HCT116 (cell line): ENCODE results near the gene TSC1. TPM values are rescaled to one million over a fixed set of nuclear protein-coding genes. Genes with fewer than 3 reads are reported as not detected.

ENCODE experiments used
- ATAC-seq: fragments of 200-7000 bp; cut with Tn5 transposase; 2 replicates; pipeline ENCODE4 v1.9.1; 2020; ENCODE audit warnings: mild to moderate bottlenecking, moderate library complexity
- BruUV-seq: library from RNA; stranded (reverse); fragments of 400-500 nt; replicated peaks from 2 replicates; lab custom pipeline; 2021; lab: Mats Ljungman, UMichigan
- CTCF ChIA-PET: fragments of 300-600 bp; sonication (Branson Sonifier 250); formaldehyde crosslinking; loops from one replicate; lab custom pipeline; 2021; ENCODE audit warnings: antibody characterized with exemption; lab: Charles Lee
- POLR2A ChIA-PET: fragments of 300-600, 350-600 bp; sonication (Branson Sonifier 250); formaldehyde crosslinking; loops from one replicate; lab custom pipeline; 2021; ENCODE audit warnings: antibody characterized with exemption; lab: Charles Lee
- RAD21 ChIA-PET, 2 experiments: fragments of 300-600 bp; sonication (Branson Sonifier 250); formaldehyde crosslinking; loops; one replicate each; lab custom pipeline; 2023; ENCODE audit warnings: low total read pairs in 2 of 2; ENCODE audit not compliant: uncharacterized antibody in 2 of 2, unreplicated experiment in 2 of 2, low non-redundant PET in 1 of 2; lab: Charles Lee
- DNase-seq: peaks from one replicate; pipeline ENCODE4 v3.0.0-alpha.2; 2010; ENCODE audit warnings: low read depth, low spot score
- H2AFZ ChIP-seq: fragments of 200-600 bp; shearing (Covaris generic), sonication (generic); 2 replicates; pipeline ENCODE4 v1.6.1; 2017; ENCODE audit warnings: low read depth, mixed run types, mixed read lengths, antibody characterized with exemption, low read length; ENCODE audit not compliant: poor library complexity, severe bottlenecking
- H3K27ac ChIP-seq: 2 replicates; pipeline ENCODE4 v1.5.1; 2012; ENCODE audit warnings: low read depth, low read length
- H3K27me3 ChIP-seq: fragments of 200-600 bp; sonication (generic); 2 replicates; pipeline ENCODE4 v1.6.1; 2016; ENCODE audit warnings: mixed run types, low read length, mixed read lengths; ENCODE audit not compliant: insufficient read depth
- H3K36me3 ChIP-seq, 2 experiments: fragments of 200-500 bp in 1 of 2; fragments of 200-600 bp in 1 of 2; sonication (Bioruptor generic) in 1 of 2; sonication (generic) in 1 of 2; 2 replicates each; pipeline versions ENCODE4 v1.5.1 to v1.6.1; 2014 to 2016; ENCODE audit warnings: low read length in 2 of 2, inconsistent platforms in 1 of 2, mixed read lengths in 1 of 2, mixed run types in 1 of 2; ENCODE audit not compliant: insufficient read depth in 2 of 2, control insufficient read depth in 1 of 2
- H3K4me1 ChIP-seq, 2 experiments: fragments of 200-600 bp in 1 of 2; sonication (generic) in 1 of 2; 2 replicates each; pipeline versions ENCODE4 v1.5.1 to v1.6.1; 2012 to 2017; ENCODE audit warnings: low read length in 2 of 2, inconsistent platforms in 1 of 2, mild to moderate bottlenecking in 1 of 2, mixed read lengths in 1 of 2, mixed run types in 1 of 2, moderate library complexity in 1 of 2; ENCODE audit not compliant: insufficient read depth in 2 of 2, control insufficient read depth in 1 of 2
- H3K4me2 ChIP-seq: fragments of 200-600 bp; sonication (generic); 2 replicates; pipeline ENCODE4 v1.6.1; 2017; ENCODE audit warnings: mixed run types, low read length, mixed read lengths
- H3K4me3 ChIP-seq, 2 experiments: fragments of 200-600 bp in 1 of 2; sonication (generic) in 1 of 2; replicated peaks in 1 of 2; 2 replicates each; pipeline ENCODE4 v1.5.1; 2011 to 2016; ENCODE audit warnings: low read length in 2 of 2, control low read depth in 1 of 2, low read depth in 1 of 2, mild to moderate bottlenecking in 1 of 2, mixed read lengths in 1 of 2, mixed run types in 1 of 2
- H3K79me2 ChIP-seq: fragments of 200-600 bp; sonication (generic); 2 replicates; pipeline ENCODE4 v1.6.1; 2017; ENCODE audit warnings: mild to moderate bottlenecking, mixed run types, low read length, moderate library complexity, mixed read lengths; ENCODE audit not compliant: insufficient read depth
- H3K9ac ChIP-seq: fragments of 200-600 bp; sonication (generic); 2 replicates; pipeline ENCODE4 v1.6.1; 2016; ENCODE audit warnings: low read length, mixed read lengths
- H3K9me2 ChIP-seq: fragments of 200-600 bp; sonication (generic), shearing (Covaris generic); 2 replicates; pipeline ENCODE4 v1.6.1; 2017; ENCODE audit warnings: mixed run types, mild to moderate bottlenecking, moderate library complexity; ENCODE audit not compliant: insufficient read depth
- H3K9me3 ChIP-seq, 2 experiments: fragments of 200-500 bp in 1 of 2; fragments of 200-600 bp in 1 of 2; sonication (Bioruptor generic) in 1 of 2; sonication (generic) in 1 of 2; 2 replicates each; pipeline ENCODE4 v1.6.1; 2014 to 2017; ENCODE audit warnings: low read length in 2 of 2, mixed read lengths in 2 of 2, inconsistent platforms in 1 of 2, low read depth in 1 of 2, mild to moderate bottlenecking in 1 of 2, mixed run types in 1 of 2, moderate library complexity in 1 of 2; ENCODE audit not compliant: control insufficient read depth in 1 of 2, insufficient read depth in 1 of 2
- H4K20me1 ChIP-seq: fragments of 200-600 bp; sonication (generic), shearing (Covaris generic); 2 replicates; pipeline ENCODE4 v1.6.1; 2017; ENCODE audit warnings: mixed run types, mild to moderate bottlenecking, moderate library complexity; ENCODE audit not compliant: insufficient read depth
- CBX3 ChIP-seq: IDR thresholded peaks from 2 replicates; pipeline ENCODE4 v1.6.1; 2012; ENCODE audit warnings: low read depth
- EGR1 ChIP-seq: IDR thresholded peaks from 2 replicates; pipeline ENCODE4 v1.6.1; 2012; ENCODE audit warnings: low read depth
- ELF1 ChIP-seq: IDR thresholded peaks from 2 replicates; pipeline ENCODE4 v1.6.1; 2012; ENCODE audit warnings: low read depth, borderline replicate concordance
- EZH2 ChIP-seq: fragments of 200-600 bp; sonication (generic); IDR thresholded peaks from 2 replicates; pipeline ENCODE4 v1.6.1; 2017; ENCODE audit warnings: antibody characterized with exemption, mixed run types
- EZH2phosphoT487 ChIP-seq: fragments of 200-600 bp; IDR thresholded peaks from 2 replicates; pipeline ENCODE4 v1.6.1; 2018; ENCODE audit warnings: antibody characterized with exemption, borderline replicate concordance
- FOSL1 ChIP-seq: IDR thresholded peaks from 2 replicates; pipeline ENCODE4 v1.6.1; 2012; ENCODE audit warnings: low read depth
- JUND ChIP-seq: IDR thresholded peaks from 2 replicates; pipeline ENCODE4 v1.6.1; 2012
- POLR2A ChIP-seq: IDR thresholded peaks from 2 replicates; pipeline ENCODE4 v1.7.0; 2011; ENCODE audit warnings: borderline replicate concordance; ENCODE audit not compliant: insufficient read depth, insufficient read length; ENCODE audit errors: extremely low read depth
- POLR2AphosphoS5 ChIP-seq: IDR thresholded peaks from 2 replicates; pipeline ENCODE4 v1.6.1; 2011; ENCODE audit warnings: mild to moderate bottlenecking, low read depth, low read length, moderate library complexity
- SP1 ChIP-seq: IDR thresholded peaks from 2 replicates; pipeline ENCODE4 v1.6.1; 2012; ENCODE audit warnings: low read depth
- YY1 ChIP-seq: IDR thresholded peaks from 2 replicates; pipeline ENCODE4 v1.6.1; 2011; ENCODE audit warnings: low read length, low read depth, moderate library complexity, mild to moderate bottlenecking; ENCODE audit not compliant: insufficient replicate concordance; ENCODE audit errors: extremely low read depth
- intact Hi-C: fragments of 100-400 bp; cut with micrococcal nuclease; formaldehyde crosslinking; loops from 2 replicates; pipeline ENCODE4 v1.10.0; 2022
- total RNA-seq: library from RNA; stranded (reverse); gene quantifications from one replicate; pipeline ENCODE4 v1.2.1, GENCODE V29; 2021; ENCODE audit not compliant: unreplicated experiment
- TF ChIP-seq, protein P1 (sequence below): IDR thresholded peaks from 2 replicates; pipeline ENCODE4 v1.6.1; 2011; ENCODE audit warnings: mild to moderate bottlenecking, low read length, moderate library complexity; ENCODE audit not compliant: insufficient replicate concordance; ENCODE audit errors: extremely low read depth
- TF ChIP-seq, protein P2 (sequence below): IDR thresholded peaks from 2 replicates; pipeline ENCODE4 v1.6.1; 2012; ENCODE audit warnings: low read depth
- TF ChIP-seq, protein P3 (sequence below), 3 experiments: fragments of 200-600 bp in 1 of 3; sonication (generic) in 1 of 3; IDR thresholded peaks in 2 of 3; conservative IDR thresholded peaks in 1 of 3; 2 replicates each; pipeline ENCODE4 v1.5.1; 2012 to 2017; ENCODE audit warnings: low read depth in 2 of 3, low read length in 2 of 3, antibody characterized with exemption in 1 of 3, borderline replicate concordance in 1 of 3, control low read depth in 1 of 3, mild to moderate bottlenecking in 1 of 3, mixed read lengths in 1 of 3, mixed run types in 1 of 3, moderate library complexity in 1 of 3; ENCODE audit not compliant: insufficient read depth in 1 of 3

Gene TSC1
- total RNA-seq, 1 experiment from 2014 or later, result 34.5 TPM

DNA sequence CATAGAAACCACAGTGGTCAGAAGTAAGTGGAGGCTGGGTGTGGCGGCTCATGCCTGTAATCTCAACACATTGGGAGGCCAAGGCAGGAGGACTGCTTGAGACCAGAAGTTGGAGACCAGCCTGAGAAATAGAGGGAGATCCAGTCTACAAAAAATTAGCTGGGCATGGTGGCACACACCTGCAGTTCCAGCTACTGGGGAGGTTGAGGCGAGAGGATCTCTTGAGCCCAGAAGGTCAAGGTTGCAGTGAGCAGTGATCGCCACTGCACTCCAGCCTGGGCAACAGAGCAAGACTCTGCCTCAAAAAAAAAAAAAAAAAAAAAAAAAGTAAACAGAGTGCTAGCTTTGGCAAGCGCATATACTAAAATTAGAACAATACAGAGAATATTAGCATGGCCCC is 90.9 kb downstream of the TSC1 start:
- Histone ChIP-seq H3K4me1 (peaks cover 13% of the 10 kb centered on the region in 2 experiments), H3K79me2 (no peaks in the 10 kb centered on the region), H3K27ac (no peak overlapping the region), H3K4me3 (no peak overlapping the region), H2AFZ (no peak overlapping the region), H3K27me3 (peaks cover 12% of the 10 kb centered on the region; the same call in 1 of the 2 replicates), H3K9ac (no peak overlapping the region), H3K9me3 (no peaks in the 10 kb centered on the region), H3K4me2 (no peak overlapping the region), H3K36me3 (no peaks in the 10 kb centered on the region), H3K9me2 (no peaks in the 10 kb centered on the region), H4K20me1 (no peaks in the 10 kb centered on the region)
- intact Hi-C loops, result no loop called here
- no peak for DNase-seq
- RAD21 ChIA-PET, result no interaction called here
- no peak for ATAC-seq
- BruUV-seq, result no TSS peak
- TF ChIP-seq EZH2phosphoT487 (no peak), EGR1 (no peak), ELF1 (no peak), EZH2 (no peak), CBX3 (no peak), FOSL1 (no peak), YY1 (no peak), SP1 (no peak), POLR2A (no peak), POLR2AphosphoS5 (no peak), JUND (no peak)
- TF ChIP-seq, protein P1, sequence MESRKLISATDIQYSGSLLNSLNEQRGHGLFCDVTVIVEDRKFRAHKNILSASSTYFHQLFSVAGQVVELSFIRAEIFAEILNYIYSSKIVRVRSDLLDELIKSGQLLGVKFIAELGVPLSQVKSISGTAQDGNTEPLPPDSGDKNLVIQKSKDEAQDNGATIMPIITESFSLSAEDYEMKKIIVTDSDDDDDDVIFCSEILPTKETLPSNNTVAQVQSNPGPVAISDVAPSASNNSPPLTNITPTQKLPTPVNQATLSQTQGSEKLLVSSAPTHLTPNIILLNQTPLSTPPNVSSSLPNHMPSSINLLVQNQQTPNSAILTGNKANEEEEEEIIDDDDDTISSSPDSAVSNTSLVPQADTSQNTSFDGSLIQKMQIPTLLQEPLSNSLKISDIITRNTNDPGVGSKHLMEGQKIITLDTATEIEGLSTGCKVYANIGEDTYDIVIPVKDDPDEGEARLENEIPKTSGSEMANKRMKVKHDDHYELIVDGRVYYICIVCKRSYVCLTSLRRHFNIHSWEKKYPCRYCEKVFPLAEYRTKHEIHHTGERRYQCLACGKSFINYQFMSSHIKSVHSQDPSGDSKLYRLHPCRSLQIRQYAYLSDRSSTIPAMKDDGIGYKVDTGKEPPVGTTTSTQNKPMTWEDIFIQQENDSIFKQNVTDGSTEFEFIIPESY, result no peak
- TF ChIP-seq, protein P2, sequence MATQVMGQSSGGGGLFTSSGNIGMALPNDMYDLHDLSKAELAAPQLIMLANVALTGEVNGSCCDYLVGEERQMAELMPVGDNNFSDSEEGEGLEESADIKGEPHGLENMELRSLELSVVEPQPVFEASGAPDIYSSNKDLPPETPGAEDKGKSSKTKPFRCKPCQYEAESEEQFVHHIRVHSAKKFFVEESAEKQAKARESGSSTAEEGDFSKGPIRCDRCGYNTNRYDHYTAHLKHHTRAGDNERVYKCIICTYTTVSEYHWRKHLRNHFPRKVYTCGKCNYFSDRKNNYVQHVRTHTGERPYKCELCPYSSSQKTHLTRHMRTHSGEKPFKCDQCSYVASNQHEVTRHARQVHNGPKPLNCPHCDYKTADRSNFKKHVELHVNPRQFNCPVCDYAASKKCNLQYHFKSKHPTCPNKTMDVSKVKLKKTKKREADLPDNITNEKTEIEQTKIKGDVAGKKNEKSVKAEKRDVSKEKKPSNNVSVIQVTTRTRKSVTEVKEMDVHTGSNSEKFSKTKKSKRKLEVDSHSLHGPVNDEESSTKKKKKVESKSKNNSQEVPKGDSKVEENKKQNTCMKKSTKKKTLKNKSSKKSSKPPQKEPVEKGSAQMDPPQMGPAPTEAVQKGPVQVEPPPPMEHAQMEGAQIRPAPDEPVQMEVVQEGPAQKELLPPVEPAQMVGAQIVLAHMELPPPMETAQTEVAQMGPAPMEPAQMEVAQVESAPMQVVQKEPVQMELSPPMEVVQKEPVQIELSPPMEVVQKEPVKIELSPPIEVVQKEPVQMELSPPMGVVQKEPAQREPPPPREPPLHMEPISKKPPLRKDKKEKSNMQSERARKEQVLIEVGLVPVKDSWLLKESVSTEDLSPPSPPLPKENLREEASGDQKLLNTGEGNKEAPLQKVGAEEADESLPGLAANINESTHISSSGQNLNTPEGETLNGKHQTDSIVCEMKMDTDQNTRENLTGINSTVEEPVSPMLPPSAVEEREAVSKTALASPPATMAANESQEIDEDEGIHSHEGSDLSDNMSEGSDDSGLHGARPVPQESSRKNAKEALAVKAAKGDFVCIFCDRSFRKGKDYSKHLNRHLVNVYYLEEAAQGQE, result no peak
- TF ChIP-seq, protein P3, sequence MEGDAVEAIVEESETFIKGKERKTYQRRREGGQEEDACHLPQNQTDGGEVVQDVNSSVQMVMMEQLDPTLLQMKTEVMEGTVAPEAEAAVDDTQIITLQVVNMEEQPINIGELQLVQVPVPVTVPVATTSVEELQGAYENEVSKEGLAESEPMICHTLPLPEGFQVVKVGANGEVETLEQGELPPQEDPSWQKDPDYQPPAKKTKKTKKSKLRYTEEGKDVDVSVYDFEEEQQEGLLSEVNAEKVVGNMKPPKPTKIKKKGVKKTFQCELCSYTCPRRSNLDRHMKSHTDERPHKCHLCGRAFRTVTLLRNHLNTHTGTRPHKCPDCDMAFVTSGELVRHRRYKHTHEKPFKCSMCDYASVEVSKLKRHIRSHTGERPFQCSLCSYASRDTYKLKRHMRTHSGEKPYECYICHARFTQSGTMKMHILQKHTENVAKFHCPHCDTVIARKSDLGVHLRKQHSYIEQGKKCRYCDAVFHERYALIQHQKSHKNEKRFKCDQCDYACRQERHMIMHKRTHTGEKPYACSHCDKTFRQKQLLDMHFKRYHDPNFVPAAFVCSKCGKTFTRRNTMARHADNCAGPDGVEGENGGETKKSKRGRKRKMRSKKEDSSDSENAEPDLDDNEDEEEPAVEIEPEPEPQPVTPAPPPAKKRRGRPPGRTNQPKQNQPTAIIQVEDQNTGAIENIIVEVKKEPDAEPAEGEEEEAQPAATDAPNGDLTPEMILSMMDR (IDR thresholded peaks at IDR 0.05 in 2 of 3, conservative IDR thresholded peaks at IDR 0.05 in 1 of 3; ENCODE audit: borderline replicate concordance in 1 of 3, insufficient read depth in 1 of 3, low read depth in 2 of 3, low read length in 2 of 3), result no peak
- POLR2A ChIA-PET, result no interaction called here
- CTCF ChIA-PET, result no interaction called here
